SK-N-SH (cell line): ENCODE results near the gene ALAS2. TPM values are rescaled to one million over a fixed set of nuclear protein-coding genes. Genes with fewer than 3 reads are reported as not detected.

Source experiments
- CTCF ChIA-PET: fragments of 300-600, 350-600 bp; formaldehyde crosslinking; extraction: SDS; loops from one replicate; lab custom pipeline; 2021; lab: Yijun Ruan, JAX
- POLR2A ChIA-PET: fragments of 350-600 bp; sonication (Branson Sonifier 250); formaldehyde crosslinking; extraction: SDS; loops from one replicate; lab custom pipeline; 2020; ENCODE audit warnings: antibody characterized with exemption, inconsistent platforms; lab: Yijun Ruan, JAX
- DNase-seq: peaks from one replicate; pipeline ENCODE4 v3.0.0; 2012
- H2AFZ ChIP-seq: fragments of 200-600 bp; sonication (generic); 2 replicates; pipeline ENCODE4 v1.8.1; 2016; ENCODE audit warnings: antibody characterized with exemption, mild to moderate bottlenecking, low read depth
- H3F3A ChIP-seq: fragments of 200-600 bp; sonication (generic); replicated peaks from 2 replicates; pipeline ENCODE3; 2016; ENCODE audit warnings: antibody characterized with exemption, mild to moderate bottlenecking; ENCODE audit not compliant: insufficient read depth
- H3K27ac ChIP-seq, 2 experiments: fragments of 200-500 bp in 1 of 2; fragments of 200-600 bp in 1 of 2; sonication (Bioruptor generic) in 1 of 2; sonication (generic), shearing (Covaris generic) in 1 of 2; 2 replicates each; pipeline versions ENCODE4 v1.5.1 to v1.6.1; 2014 to 2016; ENCODE audit warnings: low read depth in 2 of 2, inconsistent platforms in 1 of 2, low read length in 1 of 2, mild to moderate bottlenecking in 1 of 2, mixed read lengths in 1 of 2
- H3K27me3 ChIP-seq: fragments of 200-600 bp; sonication (generic), shearing (Covaris generic); 2 replicates; pipeline ENCODE4 v1.6.1; 2016; ENCODE audit warnings: mixed run types; ENCODE audit not compliant: insufficient read depth
- H3K36me3 ChIP-seq, 2 experiments: fragments of 200-500 bp in 1 of 2; fragments of 200-600 bp in 1 of 2; sonication (Bioruptor generic) in 1 of 2; sonication (generic) in 1 of 2; replicated peaks in 1 of 2; 2 replicates each; pipeline versions ENCODE3 to v1.5.1; 2014 to 2016; ENCODE audit warnings: low read length in 1 of 2, mild to moderate bottlenecking in 1 of 2; ENCODE audit not compliant: insufficient read depth in 2 of 2, control insufficient read depth in 1 of 2
- H3K4me1 ChIP-seq, 2 experiments: fragments of 200-500 bp in 1 of 2; fragments of 200-600 bp in 1 of 2; sonication (Bioruptor generic) in 1 of 2; sonication (generic), shearing (Covaris generic) in 1 of 2; 2 replicates each; pipeline versions ENCODE4 v1.5.1 to v1.6.1; 2014 to 2016; ENCODE audit warnings: low read depth in 1 of 2, low read length in 1 of 2, mixed run types in 1 of 2; ENCODE audit not compliant: insufficient read depth in 2 of 2, control insufficient read depth in 1 of 2
- H3K4me2 ChIP-seq: fragments of 200-600 bp; sonication (generic), shearing (Covaris generic); 2 replicates; pipeline ENCODE4 v1.6.1; 2017; ENCODE audit warnings: mixed run types
- H3K4me3 ChIP-seq, 2 experiments: fragments of 200-500 bp in 1 of 2; fragments of 200-600 bp in 1 of 2; sonication (Bioruptor generic) in 1 of 2; sonication (generic), shearing (Covaris generic) in 1 of 2; 2 replicates each; pipeline versions ENCODE4 v1.5.1 to v1.8.1; 2014 to 2016; ENCODE audit warnings: low read depth in 2 of 2, inconsistent platforms in 1 of 2, low read length in 1 of 2, mild to moderate bottlenecking in 1 of 2, mixed read lengths in 1 of 2, moderate library complexity in 1 of 2
- H3K79me2 ChIP-seq: fragments of 200-600 bp; sonication (generic); 2 replicates; pipeline ENCODE4 v1.8.1; 2017; ENCODE audit warnings: mild to moderate bottlenecking; ENCODE audit not compliant: insufficient read depth
- H3K9ac ChIP-seq: fragments of 200-600 bp; sonication (generic); 2 replicates; pipeline ENCODE4 v1.6.1; 2017; ENCODE audit warnings: mixed run types
- H3K9me2 ChIP-seq: fragments of 200-600 bp; sonication (generic); 2 replicates; pipeline ENCODE4 v1.6.1; 2017; ENCODE audit warnings: mixed run types
- H3K9me3 ChIP-seq: fragments of 200-600 bp; sonication (generic); 2 replicates; pipeline ENCODE4 v1.6.1; 2017; ENCODE audit warnings: mixed run types, mild to moderate bottlenecking, moderate library complexity
- H4K20me1 ChIP-seq: fragments of 200-600 bp; sonication (generic); 2 replicates; pipeline ENCODE4 v1.6.1; 2017; ENCODE audit warnings: mild to moderate bottlenecking, mixed run types; ENCODE audit not compliant: insufficient read depth
- CHD2 ChIP-seq: fragments of 150-350 bp; IDR thresholded peaks from 2 replicates; pipeline ENCODE4 v1.6.1; 2018; ENCODE audit warnings: low read length; ENCODE audit not compliant: partially characterized antibody
- ELF1 ChIP-seq: IDR thresholded peaks from 2 replicates; pipeline ENCODE4 v1.4.0; 2012
- FOSL2 ChIP-seq: IDR thresholded peaks from 2 replicates; pipeline ENCODE4 v1.4.0; 2012; ENCODE audit warnings: low read depth, mild to moderate bottlenecking, moderate library complexity, borderline replicate concordance
- FOXM1 ChIP-seq: IDR thresholded peaks from 2 replicates; pipeline ENCODE4 v1.4.0; 2012; ENCODE audit warnings: low read depth, mild to moderate bottlenecking
- GABPA ChIP-seq: IDR thresholded peaks from 2 replicates; pipeline ENCODE4 v1.4.0; 2012; ENCODE audit warnings: low read depth, mild to moderate bottlenecking
- GATA2 ChIP-seq: sonication (generic); formaldehyde crosslinking; IDR thresholded peaks from 2 replicates; pipeline ENCODE4 v1.5.0; 2020; ENCODE audit warnings: mild to moderate bottlenecking, missing genetic modification reagents
- JUND ChIP-seq: IDR thresholded peaks from 2 replicates; pipeline ENCODE4 v1.4.0; 2012
- MEF2A ChIP-seq: IDR thresholded peaks from 2 replicates; pipeline ENCODE4 v1.4.0; 2012; ENCODE audit warnings: low read depth, borderline replicate concordance
- NRF1 ChIP-seq: IDR thresholded peaks from 2 replicates; pipeline ENCODE4 v1.6.1; 2012; ENCODE audit warnings: low read depth, mild to moderate bottlenecking, low read length
- RAD21 ChIP-seq: IDR thresholded peaks from 2 replicates; pipeline ENCODE4 v1.6.1; 2012; ENCODE audit warnings: mild to moderate bottlenecking, low read length
- RCOR1 ChIP-seq: fragments of 150-350 bp; IDR thresholded peaks from 2 replicates; pipeline ENCODE4 v1.6.1; 2017; ENCODE audit warnings: antibody characterized with exemption, low read length
- RFX5 ChIP-seq: IDR thresholded peaks from 2 replicates; pipeline ENCODE4 v1.6.1; 2012; ENCODE audit warnings: mild to moderate bottlenecking, improper control_type of control experiment, low read length
- TAF1 ChIP-seq: IDR thresholded peaks from 2 replicates; pipeline ENCODE4 v1.6.1; 2012; ENCODE audit warnings: low read depth, mild to moderate bottlenecking, low read length, moderate library complexity, borderline replicate concordance
- YY1 ChIP-seq: IDR thresholded peaks from 2 replicates; pipeline ENCODE4 v1.4.0; 2012; ENCODE audit warnings: low read depth, mild to moderate bottlenecking
- WGBS: methylation state at CpG from one replicate; pipeline ENCODE4 v1.1.6; 2017; ENCODE audit warnings: low lambda C conversion rate; 5-methylcytosine and 5-hydroxymethylcytosine counted together
- polyA plus RNA-seq, 3 experiments: library from polyadenylated mRNA; depleted of rRNA; stranded (reverse); fragments of >200 nt; gene quantifications; 2 replicates each; pipeline ENCODE4 v1.2.3, GENCODE V29; 2012
- TF ChIP-seq, protein P1 (sequence below): IDR thresholded peaks from 2 replicates; pipeline ENCODE4 v1.4.0; 2012; ENCODE audit warnings: low read depth, borderline replicate concordance
- TF ChIP-seq, protein P2 (sequence below): IDR thresholded peaks from 2 replicates; pipeline ENCODE4 v1.4.0; 2012; ENCODE audit warnings: low read depth, borderline replicate concordance
- TF ChIP-seq, protein P3 (sequence below): IDR thresholded peaks from 2 replicates; pipeline ENCODE4 v1.6.1; 2012; ENCODE audit warnings: mild to moderate bottlenecking, low read depth, low read length, moderate library complexity
- TF ChIP-seq, protein P4 (sequence below): IDR thresholded peaks from 2 replicates; pipeline ENCODE4 v1.4.0; 2012; ENCODE audit warnings: low read depth
- TF ChIP-seq, protein P5 (sequence below): fragments of 150-350 bp; IDR thresholded peaks from 2 replicates; pipeline ENCODE4 v1.6.1; 2017; ENCODE audit warnings: antibody characterized with exemption, low read length, low read depth, borderline replicate concordance

ALAS2 gene
- polyA plus RNA-seq, 1 of the 3 experiments (the other 2 are of a cell fraction): not detected

DNA sequence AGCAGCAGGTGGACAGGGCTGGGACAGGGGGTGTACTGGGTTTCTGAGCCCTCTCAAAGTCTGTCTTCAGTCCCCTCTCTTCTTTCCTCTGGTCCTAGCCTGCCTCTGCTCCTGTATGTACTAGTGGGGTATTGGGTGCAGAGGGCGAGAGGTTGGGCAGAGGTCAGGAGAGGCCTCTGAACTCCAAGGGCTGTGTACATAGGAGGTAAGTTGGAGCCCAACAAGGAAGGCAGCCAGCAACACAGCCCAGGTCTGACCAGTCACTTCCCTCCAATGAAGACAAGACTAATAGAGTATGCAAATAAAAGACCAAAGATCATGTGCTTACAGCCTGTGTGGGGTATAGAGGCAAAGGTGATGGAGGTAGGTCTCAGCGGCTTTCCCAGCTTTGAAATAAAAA, 36.7 kb downstream of the ALAS2 start, which contains the start of gene PFKFB1:
TSS of gene PFKFB1 (minus strand) at position 90 of the 400 bp plus-strand sequence. CDS start 181 bp downstream, outside the sequence.
- Histone ChIP-seq H3K79me2 (no peaks in the 10 kb centered on the region), H3F3A (peaks cover 3% of the 10 kb centered on the region), H3K9me3 (no peaks in the 10 kb centered on the region), H4K20me1 (no peaks in the 10 kb centered on the region), H3K9me2 (no peaks in the 10 kb centered on the region), H3K4me1 (no peaks in the 10 kb centered on the region), H3K27me3 (peaks cover 19% of the 10 kb centered on the region; the same call in 1 of the 2 replicates), H3K36me3 (no peaks in the 10 kb centered on the region), H2AFZ (no peak within 1 kb of the TSS), H3K4me2 (no peak within 1 kb of the TSS), H3K9ac (no peak within 1 kb of the TSS), H3K27ac (no peak within 1 kb of the TSS), H3K4me3 (no peak within 1 kb of the TSS)
- no peak for DNase-seq
- POLR2A ChIA-PET: interaction anchor here (0.5 kb wide), 1 partner anchor 70 kb away, joined by 3 read pairs; no protein-coding TSS in a partner anchor
- 31% methylated on average over 2 of the region's 2 CpGs for whole genome bisulfite sequencing
- TF ChIP-seq ELF1: no peak
- no peak for TF ChIP-seq TAF1
- TF ChIP-seq JUND: no peak
- TF ChIP-seq, protein P1, sequence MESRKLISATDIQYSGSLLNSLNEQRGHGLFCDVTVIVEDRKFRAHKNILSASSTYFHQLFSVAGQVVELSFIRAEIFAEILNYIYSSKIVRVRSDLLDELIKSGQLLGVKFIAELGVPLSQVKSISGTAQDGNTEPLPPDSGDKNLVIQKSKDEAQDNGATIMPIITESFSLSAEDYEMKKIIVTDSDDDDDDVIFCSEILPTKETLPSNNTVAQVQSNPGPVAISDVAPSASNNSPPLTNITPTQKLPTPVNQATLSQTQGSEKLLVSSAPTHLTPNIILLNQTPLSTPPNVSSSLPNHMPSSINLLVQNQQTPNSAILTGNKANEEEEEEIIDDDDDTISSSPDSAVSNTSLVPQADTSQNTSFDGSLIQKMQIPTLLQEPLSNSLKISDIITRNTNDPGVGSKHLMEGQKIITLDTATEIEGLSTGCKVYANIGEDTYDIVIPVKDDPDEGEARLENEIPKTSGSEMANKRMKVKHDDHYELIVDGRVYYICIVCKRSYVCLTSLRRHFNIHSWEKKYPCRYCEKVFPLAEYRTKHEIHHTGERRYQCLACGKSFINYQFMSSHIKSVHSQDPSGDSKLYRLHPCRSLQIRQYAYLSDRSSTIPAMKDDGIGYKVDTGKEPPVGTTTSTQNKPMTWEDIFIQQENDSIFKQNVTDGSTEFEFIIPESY: no peak
- TF ChIP-seq FOXM1: no peak
- no peak for TF ChIP-seq FOSL2
- TF ChIP-seq, protein P2, sequence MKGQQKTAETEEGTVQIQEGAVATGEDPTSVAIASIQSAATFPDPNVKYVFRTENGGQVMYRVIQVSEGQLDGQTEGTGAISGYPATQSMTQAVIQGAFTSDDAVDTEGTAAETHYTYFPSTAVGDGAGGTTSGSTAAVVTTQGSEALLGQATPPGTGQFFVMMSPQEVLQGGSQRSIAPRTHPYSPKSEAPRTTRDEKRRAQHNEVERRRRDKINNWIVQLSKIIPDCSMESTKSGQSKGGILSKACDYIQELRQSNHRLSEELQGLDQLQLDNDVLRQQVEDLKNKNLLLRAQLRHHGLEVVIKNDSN: no peak
- no peak for TF ChIP-seq RAD21
- TF ChIP-seq, protein P3, sequence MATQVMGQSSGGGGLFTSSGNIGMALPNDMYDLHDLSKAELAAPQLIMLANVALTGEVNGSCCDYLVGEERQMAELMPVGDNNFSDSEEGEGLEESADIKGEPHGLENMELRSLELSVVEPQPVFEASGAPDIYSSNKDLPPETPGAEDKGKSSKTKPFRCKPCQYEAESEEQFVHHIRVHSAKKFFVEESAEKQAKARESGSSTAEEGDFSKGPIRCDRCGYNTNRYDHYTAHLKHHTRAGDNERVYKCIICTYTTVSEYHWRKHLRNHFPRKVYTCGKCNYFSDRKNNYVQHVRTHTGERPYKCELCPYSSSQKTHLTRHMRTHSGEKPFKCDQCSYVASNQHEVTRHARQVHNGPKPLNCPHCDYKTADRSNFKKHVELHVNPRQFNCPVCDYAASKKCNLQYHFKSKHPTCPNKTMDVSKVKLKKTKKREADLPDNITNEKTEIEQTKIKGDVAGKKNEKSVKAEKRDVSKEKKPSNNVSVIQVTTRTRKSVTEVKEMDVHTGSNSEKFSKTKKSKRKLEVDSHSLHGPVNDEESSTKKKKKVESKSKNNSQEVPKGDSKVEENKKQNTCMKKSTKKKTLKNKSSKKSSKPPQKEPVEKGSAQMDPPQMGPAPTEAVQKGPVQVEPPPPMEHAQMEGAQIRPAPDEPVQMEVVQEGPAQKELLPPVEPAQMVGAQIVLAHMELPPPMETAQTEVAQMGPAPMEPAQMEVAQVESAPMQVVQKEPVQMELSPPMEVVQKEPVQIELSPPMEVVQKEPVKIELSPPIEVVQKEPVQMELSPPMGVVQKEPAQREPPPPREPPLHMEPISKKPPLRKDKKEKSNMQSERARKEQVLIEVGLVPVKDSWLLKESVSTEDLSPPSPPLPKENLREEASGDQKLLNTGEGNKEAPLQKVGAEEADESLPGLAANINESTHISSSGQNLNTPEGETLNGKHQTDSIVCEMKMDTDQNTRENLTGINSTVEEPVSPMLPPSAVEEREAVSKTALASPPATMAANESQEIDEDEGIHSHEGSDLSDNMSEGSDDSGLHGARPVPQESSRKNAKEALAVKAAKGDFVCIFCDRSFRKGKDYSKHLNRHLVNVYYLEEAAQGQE: no peak
- TF ChIP-seq YY1: no peak
- TF ChIP-seq, protein P4, sequence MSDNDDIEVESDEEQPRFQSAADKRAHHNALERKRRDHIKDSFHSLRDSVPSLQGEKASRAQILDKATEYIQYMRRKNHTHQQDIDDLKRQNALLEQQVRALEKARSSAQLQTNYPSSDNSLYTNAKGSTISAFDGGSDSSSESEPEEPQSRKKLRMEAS: no peak
- TF ChIP-seq, protein P5, sequence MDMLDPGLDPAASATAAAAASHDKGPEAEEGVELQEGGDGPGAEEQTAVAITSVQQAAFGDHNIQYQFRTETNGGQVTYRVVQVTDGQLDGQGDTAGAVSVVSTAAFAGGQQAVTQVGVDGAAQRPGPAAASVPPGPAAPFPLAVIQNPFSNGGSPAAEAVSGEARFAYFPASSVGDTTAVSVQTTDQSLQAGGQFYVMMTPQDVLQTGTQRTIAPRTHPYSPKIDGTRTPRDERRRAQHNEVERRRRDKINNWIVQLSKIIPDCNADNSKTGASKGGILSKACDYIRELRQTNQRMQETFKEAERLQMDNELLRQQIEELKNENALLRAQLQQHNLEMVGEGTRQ: no peak
- TF ChIP-seq RFX5: no peak
- no peak for TF ChIP-seq GATA2 (CRISPR knock-in tag)
- no peak for TF ChIP-seq NRF1
- TF ChIP-seq GABPA: no peak
- no peak for TF ChIP-seq RCOR1
- no peak for TF ChIP-seq CHD2
- TF ChIP-seq MEF2A: no peak
- CTCF ChIA-PET: interaction anchor here (1.1 kb wide), 1 partner anchor 63 kb away, joined by 3 read pairs; no protein-coding TSS in a partner anchor
